A673 (cell line): ENCODE data around the gene OR52M1. TPM values are rescaled to one million over a fixed set of nuclear protein-coding genes. Genes with fewer than 3 reads are reported as not detected.

Experiments used
- BruUV-seq: library from RNA; stranded (reverse); fragments of 400-500 nt; replicated peaks from 2 replicates; lab custom pipeline; 2021; lab: Mats Ljungman, UMichigan
- CTCF ChIA-PET: fragments of 300-600 bp; sonication (Branson Sonifier 250); formaldehyde crosslinking; loops from one replicate; lab custom pipeline; 2022; ENCODE audit warnings: antibody characterized with exemption; lab: Charles Lee
- POLR2A ChIA-PET: fragments of 300-600 bp; sonication (Branson Sonifier 250); formaldehyde crosslinking; loops from one replicate; lab custom pipeline; 2022; ENCODE audit warnings: antibody characterized with exemption; ENCODE audit not compliant: low non-redundant PET; lab: Charles Lee
- DNase-seq: peaks from one replicate; pipeline ENCODE4 v3.0.0-alpha.2; 2015; ENCODE audit warnings: low spot score
- H3K27ac ChIP-seq: fragments of 200-600 bp; sonication (generic); 2 replicates; pipeline ENCODE4 v1.5.1; 2016; ENCODE audit warnings: mixed run types, low read depth, mild to moderate bottlenecking, mixed read lengths, antibody characterized with exemption, low read length; ENCODE audit not compliant: poor library complexity, severe bottlenecking
- H3K27me3 ChIP-seq: fragments of 200-600 bp; sonication (generic); replicated peaks from 2 replicates; pipeline ENCODE4 v1.6.1; 2017; ENCODE audit warnings: mixed run types, low read depth, mild to moderate bottlenecking, mixed read lengths, antibody characterized with exemption, low read length; ENCODE audit not compliant: insufficient read depth, poor library complexity
- H3K36me3 ChIP-seq: fragments of 200-600 bp; sonication (generic); 2 replicates; pipeline ENCODE4 v1.6.1; 2016; ENCODE audit warnings: mixed run types, mild to moderate bottlenecking, mixed read lengths, antibody characterized with exemption, low read length; ENCODE audit not compliant: insufficient read depth, poor library complexity, severe bottlenecking
- H3K4me1 ChIP-seq: fragments of 200-600 bp; sonication (generic); 2 replicates; pipeline ENCODE4 v1.6.1; 2017; ENCODE audit warnings: mixed run types, mild to moderate bottlenecking, mixed read lengths, antibody characterized with exemption, low read length; ENCODE audit not compliant: insufficient read depth, poor library complexity, severe bottlenecking
- H3K4me3 ChIP-seq: fragments of 200-600 bp; sonication (generic); 2 replicates; pipeline ENCODE4 v1.5.1; 2016; ENCODE audit warnings: low read depth, mixed run types, mild to moderate bottlenecking, mixed read lengths, low read length; ENCODE audit not compliant: poor library complexity, severe bottlenecking
- H3K9me3 ChIP-seq: fragments of 200-600 bp; sonication (generic); 2 replicates; pipeline ENCODE4 v1.6.1; 2016; ENCODE audit warnings: mixed run types, low read depth, mild to moderate bottlenecking, mixed read lengths, antibody characterized with exemption, low read length; ENCODE audit not compliant: poor library complexity, severe bottlenecking
- EZH2 ChIP-seq: fragments of 200-600 bp; sonication (generic); IDR thresholded peaks from 2 replicates; pipeline ENCODE4 v1.6.1; 2017; ENCODE audit warnings: borderline replicate concordance, low read depth, mild to moderate bottlenecking, mixed read lengths, antibody characterized with exemption, low read length; ENCODE audit not compliant: poor library complexity, severe bottlenecking
- intact Hi-C: fragments of 100-400 bp; cut with micrococcal nuclease; formaldehyde crosslinking; loops from one replicate; pipeline ENCODE4 v1.10.0; 2022; ENCODE audit not compliant: unreplicated experiment
- total RNA-seq: library from RNA; stranded (reverse); gene quantifications from 2 replicates; pipeline ENCODE4 v1.2.3, GENCODE V29; 2021
- TF ChIP-seq, protein P1 (sequence below): fragments of 300-800, 200-600 bp; sonication (generic); conservative IDR thresholded peaks from 2 replicates; pipeline ENCODE4 v1.5.1; 2017; ENCODE audit warnings: low read depth, mild to moderate bottlenecking, antibody characterized with exemption, low read length, moderate library complexity, mixed read lengths

The OR52M1 gene
- total RNA-seq, 1 experiment from 2014 or later, result not detected

- ChIA-PET POLR2A (no interaction called here), CTCF (interaction anchor here (1.3 to 1.9 kb wide), 2 partner anchors 353 to 354 kb away, joined by 4 to 7 read pairs; no protein-coding TSS in a partner anchor)
- no peak for DNase-seq
- Histone ChIP-seq H3K4me1 (no peaks in the 10 kb centered on the region), H3K27ac (no peak overlapping the region), H3K9me3 (no peaks in the 10 kb centered on the region), H3K36me3 (no peaks in the 10 kb centered on the region), H3K4me3 (no peak overlapping the region), H3K27me3 (peaks cover 8% of the 10 kb centered on the region)
- no TSS peak for BruUV-seq
- TF ChIP-seq, protein P1, sequence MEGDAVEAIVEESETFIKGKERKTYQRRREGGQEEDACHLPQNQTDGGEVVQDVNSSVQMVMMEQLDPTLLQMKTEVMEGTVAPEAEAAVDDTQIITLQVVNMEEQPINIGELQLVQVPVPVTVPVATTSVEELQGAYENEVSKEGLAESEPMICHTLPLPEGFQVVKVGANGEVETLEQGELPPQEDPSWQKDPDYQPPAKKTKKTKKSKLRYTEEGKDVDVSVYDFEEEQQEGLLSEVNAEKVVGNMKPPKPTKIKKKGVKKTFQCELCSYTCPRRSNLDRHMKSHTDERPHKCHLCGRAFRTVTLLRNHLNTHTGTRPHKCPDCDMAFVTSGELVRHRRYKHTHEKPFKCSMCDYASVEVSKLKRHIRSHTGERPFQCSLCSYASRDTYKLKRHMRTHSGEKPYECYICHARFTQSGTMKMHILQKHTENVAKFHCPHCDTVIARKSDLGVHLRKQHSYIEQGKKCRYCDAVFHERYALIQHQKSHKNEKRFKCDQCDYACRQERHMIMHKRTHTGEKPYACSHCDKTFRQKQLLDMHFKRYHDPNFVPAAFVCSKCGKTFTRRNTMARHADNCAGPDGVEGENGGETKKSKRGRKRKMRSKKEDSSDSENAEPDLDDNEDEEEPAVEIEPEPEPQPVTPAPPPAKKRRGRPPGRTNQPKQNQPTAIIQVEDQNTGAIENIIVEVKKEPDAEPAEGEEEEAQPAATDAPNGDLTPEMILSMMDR, result no peak
- no peak for TF ChIP-seq EZH2
- intact Hi-C loops, result no loop called here
These were observed 3.9 kb upstream of the OR52M1 start for GRCh38 chr11:4541071-4541470.

GRCh38 chr11:4543561-4543960, 1.4 kb upstream of the OR52M1 start:
- ChIA-PET CTCF (no interaction called here), POLR2A (no interaction called here)
- no peaks in the 10 kb centered on the region for H3K36me3 ChIP-seq
- TF ChIP-seq, protein P1, result no peak
- no peak for TF ChIP-seq EZH2
- no peak overlapping the region for H3K4me3 ChIP-seq
- peaks cover 4% of the 10 kb centered on the region for H3K27me3 ChIP-seq
- no peak for DNase-seq
- intact Hi-C loops, result no loop called here
- H3K27ac ChIP-seq, result no peak overlapping the region
- no TSS peak for BruUV-seq
- no peaks in the 10 kb centered on the region for H3K9me3 ChIP-seq
- no peaks in the 10 kb centered on the region for H3K4me1 ChIP-seq

DNA sequence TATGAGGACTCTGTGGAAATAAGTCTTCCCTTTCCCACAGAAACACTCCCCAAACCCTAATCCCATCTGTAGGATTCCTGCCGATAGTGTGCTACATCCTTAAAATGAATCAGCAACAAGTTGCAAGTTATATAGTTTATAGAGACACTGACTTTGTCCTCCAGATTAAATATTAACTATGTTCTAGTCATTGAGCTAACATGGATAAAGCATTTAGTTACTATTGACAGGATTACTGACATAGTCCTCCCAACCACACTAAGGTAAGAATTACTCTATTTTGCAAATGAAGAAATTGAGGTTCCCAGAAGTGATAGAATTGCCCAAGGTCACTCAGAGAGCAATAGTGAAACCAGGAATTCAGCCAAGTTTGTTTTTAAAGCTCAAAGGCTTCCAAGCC, 1.9 kb downstream of the OR52M1 start:
- no peak for DNase-seq
- Histone ChIP-seq H3K4me1 (no peaks in the 10 kb centered on the region), H3K36me3 (no peaks in the 10 kb centered on the region), H3K27ac (no peak overlapping the region), H3K27me3 (peaks cover 4% of the 10 kb centered on the region), H3K4me3 (no peak overlapping the region), H3K9me3 (no peaks in the 10 kb centered on the region)
- BruUV-seq, result no TSS peak
- ChIA-PET CTCF (no interaction called here), POLR2A (no interaction called here)
- intact Hi-C loops, result no loop called here
- TF ChIP-seq, protein P1, result no peak
